Activated CD8-positive, alpha-beta memory T cell treated with anti-CD3 and anti-CD28 coated beads, Interleukin-2, amount 10 ng/mL, durations not matched to agents 7 days and 5 days (primary cell): ENCODE data around the gene ABCG4. TPM values are rescaled to one million over a fixed set of nuclear protein-coding genes. Genes with fewer than 3 reads are reported as not detected.

Experiments
- ATAC-seq: fragments of 150-1000 bp; cut with Tn5 transposase; one replicate; pipeline ENCODE4 v1.10.0; 2021; ENCODE audit warnings: moderate library complexity
- CTCF ChIA-PET: fragments of 350-600 bp; sonication (Branson Sonifier 250); formaldehyde crosslinking; loops from one replicate; lab custom pipeline; 2021; ENCODE audit warnings: antibody characterized with exemption; lab: Charles Lee
- DNase-seq: peaks from one replicate; pipeline ENCODE4 v3.0.0-alpha.2; 2020
- H3K27ac Mint-ChIP-seq: one replicate; pipeline ENCODE4 v1.8.0; 2021; ENCODE audit warnings: mild to moderate bottlenecking, mixed read lengths
- H3K27me3 Mint-ChIP-seq: one replicate; pipeline ENCODE4 v1.8.0; 2021; ENCODE audit warnings: mixed read lengths
- H3K36me3 Mint-ChIP-seq: one replicate; pipeline ENCODE4 v1.8.0; 2021; ENCODE audit warnings: mild to moderate bottlenecking, mixed read lengths
- H3K4me1 Mint-ChIP-seq: one replicate; pipeline ENCODE4 v1.8.0; 2021; ENCODE audit warnings: mixed read lengths
- H3K4me3 Mint-ChIP-seq: one replicate; pipeline ENCODE4 v1.8.0; 2021; ENCODE audit warnings: mild to moderate bottlenecking, moderate library complexity, mixed read lengths
- H3K9me3 Mint-ChIP-seq: one replicate; pipeline ENCODE4 v1.8.0; 2022; ENCODE audit warnings: low read depth, mixed read lengths
- total RNA-seq, 2 experiments: library from RNA; stranded (reverse); gene quantifications; one replicate each; pipeline ENCODE4 v1.2.3, GENCODE V29; 2021

The ABCG4 gene
- total RNA-seq, 2 experiments from 2014 or later = not detected

- no peak for ATAC-seq
- H3K27me3 Mint-ChIP-seq = no peaks in the 10 kb centered on the region
These were observed 58.6 kb downstream of the ABCG4 start for GRCh38 chr11:119207415-119207960.

DNA sequence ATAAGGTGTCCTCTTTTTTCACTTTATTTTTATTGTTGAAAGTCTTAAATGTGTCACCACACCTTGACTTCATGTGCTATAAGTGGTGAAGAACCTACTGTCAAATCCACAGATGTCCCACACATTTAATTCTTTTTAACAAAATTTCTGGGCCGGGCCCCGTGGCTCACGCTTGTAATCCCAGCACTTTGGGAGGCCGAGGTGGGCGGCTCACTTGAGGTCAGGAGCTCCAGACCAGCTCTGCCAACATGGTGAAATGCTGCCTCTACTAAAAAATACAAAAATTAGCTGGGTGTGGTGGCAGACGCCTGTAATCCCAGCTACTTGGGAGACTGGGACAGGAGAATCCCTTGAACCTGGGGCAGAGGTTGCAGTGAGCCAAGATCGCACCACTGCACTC, 60.3 kb downstream of the ABCG4 start:
- Mint-ChIP-seq H3K27ac (no peak overlapping the region), H3K4me1 (peaks cover 30% of the 10 kb centered on the region), H3K4me3 (no peak overlapping the region), H3K9me3 (no peaks in the 10 kb centered on the region), H3K27me3 (no peaks in the 10 kb centered on the region), H3K36me3 (peaks cover 5% of the 10 kb centered on the region)
- DNase-seq = no peak
- CTCF ChIA-PET = interaction anchor here (0.7 to 2.0 kb wide), 5 partner anchors 13 to 113 kb away, joined by 3 to 6 read pairs (median 5); no protein-coding TSS in a partner anchor
- no peak for ATAC-seq

More at GRCh38 chr11:119207415-119207960, 58.6 kb downstream of the ABCG4 start:
- Mint-ChIP-seq H3K27ac (peak overlapping the region; percentile 87), H3K4me3 (peak overlapping the region; percentile 99), H3K36me3 (peaks cover 3% of the 10 kb centered on the region), H3K4me1 (peaks cover 29% of the 10 kb centered on the region), H3K9me3 (no peaks in the 10 kb centered on the region)
- DNase-seq = no peak
- CTCF ChIA-PET = interaction anchor here (0.5 to 5.6 kb wide), 11 partner anchors 7 to 659 kb away, joined by 3 to 85 read pairs (median 12); partner anchors contain the start of gene NLRX1

DNA sequence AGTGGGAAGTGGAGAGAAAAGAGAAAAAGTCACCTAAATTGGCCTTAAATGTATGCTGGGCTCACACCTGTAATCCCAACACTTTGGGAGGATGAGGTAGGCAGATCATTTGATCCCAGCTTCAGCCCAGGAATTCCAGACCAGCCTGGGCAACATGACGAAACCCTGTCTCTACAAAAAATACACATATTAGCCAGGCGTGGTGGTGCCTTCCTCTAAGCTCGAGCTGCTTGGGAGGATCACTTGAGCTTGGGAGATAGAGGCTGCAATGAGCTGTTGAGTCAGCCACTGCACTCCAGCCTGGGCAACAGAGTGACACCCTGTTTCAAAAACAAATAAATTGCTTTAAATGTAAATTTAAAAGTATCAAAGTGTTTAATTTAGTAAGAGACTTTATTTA, 61.2 kb downstream of the ABCG4 start:
- Mint-ChIP-seq H3K27ac (no peak overlapping the region), H3K9me3 (no peaks in the 10 kb centered on the region), H3K4me1 (peaks cover 28% of the 10 kb centered on the region), H3K4me3 (no peak overlapping the region), H3K36me3 (peaks cover 5% of the 10 kb centered on the region), H3K27me3 (no peaks in the 10 kb centered on the region)
- DNase-seq (no peak), ATAC-seq (no peak)
- CTCF ChIA-PET = interaction anchor here (0.6 to 2.0 kb wide), 8 partner anchors 12 to 130 kb away, joined by 3 to 6 read pairs (median 3); partner anchors contain the start of gene MCAM

Other genes starting within 250 kb of the ABCG4 start
- 10 to 100 TPM; 33.9 to 44.0 TPM for gene BCL9L, start 223.1 kb upstream of the ABCG4 start, total RNA-seq
- not detected for gene UPK2, start 192.8 kb upstream of the ABCG4 start, total RNA-seq
- gene FOXR1, start 177.3 kb upstream of the ABCG4 start, total RNA-seq = not detected
- gene CENATAC, start 150.9 kb upstream of the ABCG4 start, total RNA-seq = 10 to 100 TPM; 43.4 to 47.1 TPM
- gene RPS25, start 130.7 kb upstream of the ABCG4 start, total RNA-seq = 1,000 to 10,000 TPM in 1 of 2 experiments, 100 to 1,000 TPM in 1; 945 to 1,070 TPM
- 10 to 100 TPM; 73.9 to 91.5 TPM for gene TRAPPC4, start 130.3 kb upstream of the ABCG4 start, total RNA-seq
- 10 to 100 TPM; 26.0 to 26.5 TPM for gene SLC37A4, start 118.2 kb upstream of the ABCG4 start, total RNA-seq
- 100 to 1,000 TPM; 108 to 163 TPM for gene HYOU1, start 91.8 kb upstream of the ABCG4 start, total RNA-seq
- gene VPS11, start 81.2 kb upstream of the ABCG4 start, total RNA-seq = 10 to 100 TPM; 30.1 to 31.2 TPM
- 10 to 100 TPM; 26.6 to 36.7 TPM for gene HMBS, start 64.2 kb upstream of the ABCG4 start, total RNA-seq
- 10 to 100 TPM; 65.1 to 77.1 TPM for gene DPAGT1, start 47.2 kb upstream of the ABCG4 start, total RNA-seq
- gene C2CD2L, start 41.7 kb upstream of the ABCG4 start, total RNA-seq = 10 to 100 TPM; 30.6 to 35.1 TPM
- 10 to 100 TPM; 40.4 to 43.0 TPM for gene HINFP, start 27.5 kb upstream of the ABCG4 start, total RNA-seq
- gene NLRX1, start 19.7 kb downstream of the ABCG4 start, total RNA-seq = 10 to 100 TPM; 21.2 to 22.2 TPM
- under 1 TPM; 0.19 to 0.35 TPM for gene NHERF4, start 36.4 kb downstream of the ABCG4 start, total RNA-seq
- gene CBL, start 57.3 kb downstream of the ABCG4 start, total RNA-seq = 10 to 100 TPM; 40.0 to 49.2 TPM
- gene MCAM, start 168.1 kb downstream of the ABCG4 start, total RNA-seq = 1 to 10 TPM; 2.5 to 3.9 TPM
- gene RNF26, start 185.5 kb downstream of the ABCG4 start, total RNA-seq = 10 to 100 TPM; 38.7 to 42.1 TPM
- gene C1QTNF5, start 191.8 kb downstream of the ABCG4 start, total RNA-seq = not detected
- gene MFRP, start 197.7 kb downstream of the ABCG4 start, total RNA-seq = not detected
- gene USP2, start 232.6 kb downstream of the ABCG4 start, total RNA-seq = under 1 TPM; 0.28 to 0.76 TPM